AG09309 (cell line): ENCODE data around the gene EAF2.

ENCODE experiments used
- DNase-seq: peaks from one replicate; pipeline ENCODE4 v3.0.0-alpha.2; 2010; ENCODE audit warnings: low read depth
- H3K4me3 ChIP-seq: 2 replicates; pipeline ENCODE4 v1.5.1; 2011; ENCODE audit warnings: mild to moderate bottlenecking, low read depth, low read length, moderate library complexity; ENCODE audit not compliant: control insufficient read depth
- CTCF ChIP-seq: IDR thresholded peaks from 2 replicates; pipeline ENCODE4 v1.5.1; 2011; ENCODE audit warnings: mild to moderate bottlenecking, low read depth, low read length, inconsistent platforms; ENCODE audit not compliant: insufficient read depth, control insufficient read depth; ENCODE audit errors: missing control alignments

Gene EAF2

DNA sequence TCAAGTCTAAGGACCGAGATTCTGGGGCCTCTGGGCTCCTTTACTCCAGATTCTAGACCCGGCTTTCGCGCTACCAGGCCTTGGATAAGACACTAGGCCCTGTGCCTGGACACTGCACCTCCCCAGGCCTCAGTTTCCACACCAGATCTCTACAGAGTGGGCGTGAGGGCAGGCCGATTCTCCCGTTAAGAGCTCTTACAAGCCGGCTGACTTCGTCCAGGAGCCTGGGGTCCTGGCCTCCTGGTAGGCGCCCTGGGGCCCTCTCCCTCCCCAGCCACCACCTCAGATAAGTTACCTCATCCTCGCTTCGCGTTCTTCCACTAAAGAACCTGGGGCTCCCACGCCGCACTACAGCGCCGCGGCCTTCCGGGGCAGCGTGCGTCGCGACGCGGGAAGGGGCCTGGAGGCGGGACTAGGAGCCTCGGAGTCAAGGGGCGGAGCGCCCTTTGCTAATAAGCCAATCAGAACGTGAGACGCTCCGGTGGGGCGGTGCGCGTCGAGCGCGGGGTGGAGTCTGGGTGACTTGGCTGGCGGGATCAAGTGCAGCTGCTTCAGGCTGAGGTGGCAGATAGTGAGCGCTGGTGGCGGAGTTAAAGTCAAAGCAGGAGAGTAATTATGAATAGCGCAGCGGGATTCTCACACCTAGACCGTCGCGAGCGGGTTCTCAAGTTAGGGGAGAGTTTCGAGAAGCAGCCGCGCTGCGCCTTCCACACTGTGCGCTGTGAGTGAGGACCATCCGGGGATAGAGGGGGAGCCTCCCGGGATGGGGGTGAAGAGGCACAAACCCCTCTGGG lies at the start of gene EAF2, which contains the start of gene IQCB1:
EAF2 (plus strand) TSS at position 539 of the 794 bp plus-strand sequence; CDS start at position 616, 77 bp downstream.
IQCB1 (minus strand) TSS at position 390 of the 794 bp plus-strand sequence. CDS start 6,100 bp downstream, outside the sequence.
- no peak for TF ChIP-seq CTCF
- DNase-seq: peak; percentile 74
- peak within 1 kb of the TSS; percentile 88 for H3K4me3 ChIP-seq

DNA sequence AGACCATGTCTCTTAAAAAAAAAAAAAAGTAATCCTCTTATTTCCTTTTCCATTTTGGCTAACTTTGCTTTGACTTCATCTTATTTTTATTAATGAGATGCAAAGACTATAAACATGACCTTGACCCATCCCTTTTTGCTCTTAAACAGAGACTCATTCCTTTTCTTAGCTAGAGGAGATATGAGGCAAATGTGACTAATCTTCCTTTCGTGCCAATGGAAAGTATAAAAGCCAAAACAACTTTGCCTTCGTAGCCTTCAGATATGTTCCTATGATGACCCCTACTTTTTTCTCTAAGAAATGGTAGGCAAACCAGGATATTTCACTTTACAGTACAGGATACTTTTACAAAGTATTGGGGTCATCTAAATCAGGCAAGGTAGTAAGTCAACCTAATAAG lies 48.5 kb upstream of the EAF2 start:
- no peak for DNase-seq
- no peak for TF ChIP-seq CTCF
- H3K4me3 ChIP-seq: no peak overlapping the region

DNA sequence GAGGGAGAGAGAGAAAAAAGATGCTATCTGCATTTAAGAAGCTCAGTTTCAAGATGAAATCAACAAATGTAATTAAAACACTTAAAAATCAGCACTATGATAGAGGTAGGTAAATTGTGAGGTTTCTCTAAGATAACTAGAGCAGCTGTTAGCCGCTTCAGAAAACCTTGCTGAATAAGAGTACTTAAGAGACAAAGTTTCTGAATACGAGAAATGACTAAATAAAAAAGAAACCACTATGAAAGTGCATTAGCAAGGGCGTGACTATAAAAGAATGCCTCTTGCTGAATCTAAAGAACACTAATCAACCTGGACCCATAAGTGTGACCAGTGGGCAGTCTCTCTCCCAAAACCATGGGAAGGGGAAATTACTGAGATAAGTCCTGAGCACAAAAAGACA lies 41.9 kb upstream of the EAF2 start:
- no peak for TF ChIP-seq CTCF
- H3K4me3 ChIP-seq: no peak overlapping the region
- DNase-seq: no peak

- DNase-seq: no peak
- H3K4me3 ChIP-seq: no peak overlapping the region
- TF ChIP-seq CTCF: no peak
Measured at GRCh38 chr3:121794264-121794983, 40.6 kb upstream of the EAF2 start.

- no peak overlapping the region for H3K4me3 ChIP-seq
- TF ChIP-seq CTCF: no peak
- no peak for DNase-seq
Measured at GRCh38 chr3:121796970-121797369, 38.0 kb upstream of the EAF2 start.

GRCh38 chr3:121800906-121801305 lies 34.1 kb upstream of the EAF2 start:
- no peak for DNase-seq
- no peak overlapping the region for H3K4me3 ChIP-seq
- no peak for TF ChIP-seq CTCF
